Hematopoietic multipotent progenitor cell (in vitro differentiated cells): Measurements from ENCODE around the gene ASIC2. TPM values are rescaled to one million over a fixed set of nuclear protein-coding genes. Genes with fewer than 3 reads are reported as not detected.

Experiments
- DNase-seq, 3 donors: peaks; one replicate each; pipeline ENCODE4 v3.0.0-alpha.2; 2011 to 2015; ENCODE audit warnings: low read depth in 2 of 3, low spot score in 2 of 3
- total RNA-seq: library from RNA; depleted of rRNA; stranded (reverse); fragments of >200 nt; gene quantifications from one replicate; pipeline ENCODE4 v1.2.3, GENCODE V29; 2012

The ASIC2 gene
- total RNA-seq, 1 donor: under 0.01 TPM

GRCh38 chr17:33121272-33121671 is 171.8 kb downstream of the ASIC2 start:
- DNase-seq: no peak

GRCh38 chr17:33120103-33120502 is 173.0 kb downstream of the ASIC2 start:
- no peak for DNase-seq

- DNase-seq: no peak
Observed at GRCh38 chr17:33118391-33119075, 174.6 kb downstream of the ASIC2 start.

GRCh38 chr17:33116021-33116551 is 177.0 kb downstream of the ASIC2 start:
- no peak for DNase-seq

GRCh38 chr17:33115366-33115765 is 177.7 kb downstream of the ASIC2 start:
- no peak for DNase-seq

- no peak for DNase-seq
Observed at GRCh38 chr17:33113991-33114370, 179.1 kb downstream of the ASIC2 start.

- no peak for DNase-seq
Observed at GRCh38 chr17:33113276-33113990, 179.7 kb downstream of the ASIC2 start.

GRCh38 chr17:33112763-33113162 is 180.3 kb downstream of the ASIC2 start:
- no peak for DNase-seq

- no peak for DNase-seq
Observed at GRCh38 chr17:33109336-33110072, 183.6 kb downstream of the ASIC2 start.

- DNase-seq: no peak
Observed at GRCh38 chr17:33106525-33107165, 186.4 kb downstream of the ASIC2 start.

GRCh38 chr17:33105911-33106310 is 187.2 kb downstream of the ASIC2 start:
- DNase-seq: no peak

- DNase-seq: no peak
Observed at GRCh38 chr17:33099906-33100305, 193.2 kb downstream of the ASIC2 start.

- DNase-seq: no peak
Observed at GRCh38 chr17:33099252-33099651, 193.8 kb downstream of the ASIC2 start.

GRCh38 chr17:33097411-33097810 is 195.7 kb downstream of the ASIC2 start:
- no peak for DNase-seq

- no peak for DNase-seq
Observed at GRCh38 chr17:33096161-33096560, 196.9 kb downstream of the ASIC2 start.

- no peak for DNase-seq
Observed at GRCh38 chr17:33091271-33091670, 201.8 kb downstream of the ASIC2 start.

- no peak for DNase-seq
Observed at GRCh38 chr17:33090806-33091205, 202.3 kb downstream of the ASIC2 start.

- DNase-seq: no peak
Observed at GRCh38 chr17:33086878-33087277, 206.2 kb downstream of the ASIC2 start.

- DNase-seq: no peak
Observed at GRCh38 chr17:33086041-33086440, 207.1 kb downstream of the ASIC2 start.

- no peak for DNase-seq
Observed at GRCh38 chr17:33085256-33085655, 207.8 kb downstream of the ASIC2 start.

- DNase-seq: no peak
Observed at GRCh38 chr17:33084755-33085154, 208.3 kb downstream of the ASIC2 start.
